ENCODE results near the gene NR6A1. TPM values are rescaled to one million over a fixed set of nuclear protein-coding genes. Genes with fewer than 3 reads are reported as not detected.

Gene NR6A1
- total and polyA plus RNA-seq, 2 of the 13 experiments (the other 11 are each of a cell fraction or from before 2014, with no cell fraction given): 28.1 to 31.5 TPM

GRCh38 chr9:124532897-124533296 is 238.2 kb downstream of the NR6A1 start (continued):
- TF ChIP-seq ZUFSP (CRISPR knock-in tag; IDR thresholded peaks at IDR 0.05; ENCODE audit: borderline replicate concordance): no peak
- no peak for TF ChIP-seq ZNF770 (CRISPR knock-in tag; IDR thresholded peaks at IDR 0.05)
- TF ChIP-seq GATAD1 (CRISPR knock-in tag; IDR thresholded peaks at IDR 0.05): no peak
- TF ChIP-seq ZBTB46 (CRISPR knock-in tag; IDR thresholded peaks at IDR 0.05; ENCODE audit: borderline replicate concordance): no peak
- TF ChIP-seq SIN3A (IDR thresholded peaks at IDR 0.05; ENCODE audit: borderline replicate concordance, low read depth, low read length): no peak
- TF ChIP-seq, protein P1, sequence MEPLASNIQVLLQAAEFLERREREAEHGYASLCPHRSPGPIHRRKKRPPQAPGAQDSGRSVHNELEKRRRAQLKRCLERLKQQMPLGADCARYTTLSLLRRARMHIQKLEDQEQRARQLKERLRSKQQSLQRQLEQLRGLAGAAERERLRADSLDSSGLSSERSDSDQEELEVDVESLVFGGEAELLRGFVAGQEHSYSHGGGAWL (CRISPR knock-in tag; IDR thresholded peaks at IDR 0.05): no peak
- TF ChIP-seq DR1 (CRISPR knock-in tag; IDR thresholded peaks at IDR 0.05): no peak
- TF ChIP-seq ZNF7 (CRISPR knock-in tag; IDR thresholded peaks at IDR 0.05): no peak
- TF ChIP-seq MAF1 (CRISPR knock-in tag; IDR thresholded peaks at IDR 0.05; ENCODE audit: borderline replicate concordance): no peak
- no peak for TF ChIP-seq ZNF558 (CRISPR knock-in tag; IDR thresholded peaks at IDR 0.05; ENCODE audit: borderline replicate concordance)
- TF ChIP-seq ZNF121 (CRISPR knock-in tag; IDR thresholded peaks at IDR 0.05): no peak
- TF ChIP-seq ZFP1 (CRISPR knock-in tag; IDR thresholded peaks at IDR 0.05): no peak
- TF ChIP-seq ZNF180 (CRISPR knock-in tag; IDR thresholded peaks at IDR 0.05; ENCODE audit: borderline replicate concordance, low read depth): no peak
- no peak for TF ChIP-seq SP140L (CRISPR knock-in tag; IDR thresholded peaks at IDR 0.05; ENCODE audit: borderline replicate concordance)
- TF ChIP-seq BATF2 (CRISPR knock-in tag; IDR thresholded peaks at IDR 0.05): no peak
- TF ChIP-seq MLXIP (CRISPR knock-in tag; IDR thresholded peaks at IDR 0.05; ENCODE audit: borderline replicate concordance): no peak
- no peak for TF ChIP-seq PHF8 (CRISPR knock-in tag; IDR thresholded peaks at IDR 0.05)
- peak; percentile 87 for TF ChIP-seq ZNF629 (CRISPR knock-in tag; conservative IDR thresholded peaks at IDR 0.05)
- 0 out of 2 replicates have a peak, but pooled peaks have one; percentile 38 for TF ChIP-seq HNF4G (IDR thresholded peaks at IDR 0.05; ENCODE audit: borderline replicate concordance, low read depth, low read length)
- TF ChIP-seq HNF4G (CRISPR knock-in tag; IDR thresholded peaks at IDR 0.05; ENCODE audit: borderline replicate concordance, low read depth): no peak
- TF ChIP-seq ZNF556 (CRISPR knock-in tag; IDR thresholded peaks at IDR 0.05; ENCODE audit: borderline replicate concordance): no peak
- TF ChIP-seq RFX3 (CRISPR knock-in tag; IDR thresholded peaks at IDR 0.05): no peak
